ENCODE measurements around the gene BABAM2. TPM values are rescaled to one million over a fixed set of nuclear protein-coding genes. Genes with fewer than 3 reads are reported as not detected.

BABAM2 gene
- total and polyA plus RNA-seq, 9 of the 15 experiments (the other 6 are each of a cell fraction or from before 2014, with no cell fraction given) = 10.9 to 37.4 (median 25.6) TPM

GRCh38 chr2:27890146-27890923 lies at the start of gene BABAM2, which contains the start of gene RBKS (continued):
- TF ChIP-seq SMARCE1 (IDR thresholded peaks at IDR 0.05) (peak; percentile 29; the same call in 1 of the 2 replicates), ZNF274 (IDR thresholded peaks at IDR 0.05; ENCODE audit: borderline replicate concordance, low read depth, low read length) (no peak), ZBTB1 (CRISPR knock-in tag; IDR thresholded peaks at IDR 0.05; ENCODE audit: borderline replicate concordance, low read depth) (peak; percentile 44; the same call in 1 of the 2 replicates), MITF (IDR thresholded peaks at IDR 0.05) (0 out of 2 replicates have a peak, but pooled peaks have one; percentile 23), NKRF (IDR thresholded peaks at IDR 0.05; ENCODE audit: borderline replicate concordance) (peak; percentile 98), CHD1 (IDR thresholded peaks at IDR 0.05; ENCODE audit: low read length) (peak; percentile 14), GTF2E2 (tag; IDR thresholded peaks at IDR 0.05) (no peak), XRCC4 (IDR thresholded peaks at IDR 0.05; ENCODE audit: extremely low read depth, insufficient read depth, insufficient read length) (no peak), TRIM24 (IDR thresholded peaks at IDR 0.05) (peak in 1 of 2 experiments; percentile 40; a peak in 1 of 4 replicates), NONO (IDR thresholded peaks at IDR 0.05; ENCODE audit: low read depth in 2 of 2, low read length in 1 of 2) (peak in 1 of 2 experiments; percentile 39; a peak in 2 of 4 replicates), NCOA2 (IDR thresholded peaks at IDR 0.05; ENCODE audit: partially characterized antibody in 2 of 2) (peak in 1 of 2 experiments; percentile 97), ZKSCAN1 (IDR thresholded peaks at IDR 0.05; ENCODE audit: low read depth, low read length) (no peak), TEAD4 (IDR thresholded peaks at IDR 0.05; ENCODE audit: low read length) (peak; percentile 25; the same call in 1 of the 2 replicates), TEAD4 (CRISPR knock-in tag; IDR thresholded peaks at IDR 0.05; ENCODE audit: borderline replicate concordance) (no peak), TRIM28 (IDR thresholded peaks at IDR 0.05) (no peak; the same call in 1 of the 2 replicates), FIP1L1 (IDR thresholded peaks at IDR 0.05; ENCODE audit: low read depth, low read length, poor library complexity, severe bottlenecking) (peak; percentile 89), ERF (CRISPR knock-in tag; IDR thresholded peaks at IDR 0.05) (0 out of 2 replicates have a peak, but pooled peaks have one; percentile 75), FOXA1 (IDR thresholded peaks at IDR 0.05; ENCODE audit: borderline replicate concordance) (no peak), SP1 (CRISPR knock-in tag; IDR thresholded peaks at IDR 0.05) (peak; percentile 58; the same call in 1 of the 2 replicates), E4F1 (CRISPR knock-in tag; IDR thresholded peaks at IDR 0.05; ENCODE audit: borderline replicate concordance) (no peak), SUPT5H (IDR thresholded peaks at IDR 0.05) (peak; percentile 75)
